GM19193 (cell line): Measurements from ENCODE around the gene MOB3A.

ENCODE experiments used
- POLR2A ChIP-seq: IDR thresholded peaks from 4 replicates; pipeline ENCODE4 v1.6.1; 2011; ENCODE audit not compliant: insufficient read depth, insufficient read length; ENCODE audit errors: extremely low read depth

MOB3A gene

GRCh38 chr19:2050349-2050990, 45.7 kb downstream of the MOB3A start:
- TF ChIP-seq POLR2A = no peak

DNA sequence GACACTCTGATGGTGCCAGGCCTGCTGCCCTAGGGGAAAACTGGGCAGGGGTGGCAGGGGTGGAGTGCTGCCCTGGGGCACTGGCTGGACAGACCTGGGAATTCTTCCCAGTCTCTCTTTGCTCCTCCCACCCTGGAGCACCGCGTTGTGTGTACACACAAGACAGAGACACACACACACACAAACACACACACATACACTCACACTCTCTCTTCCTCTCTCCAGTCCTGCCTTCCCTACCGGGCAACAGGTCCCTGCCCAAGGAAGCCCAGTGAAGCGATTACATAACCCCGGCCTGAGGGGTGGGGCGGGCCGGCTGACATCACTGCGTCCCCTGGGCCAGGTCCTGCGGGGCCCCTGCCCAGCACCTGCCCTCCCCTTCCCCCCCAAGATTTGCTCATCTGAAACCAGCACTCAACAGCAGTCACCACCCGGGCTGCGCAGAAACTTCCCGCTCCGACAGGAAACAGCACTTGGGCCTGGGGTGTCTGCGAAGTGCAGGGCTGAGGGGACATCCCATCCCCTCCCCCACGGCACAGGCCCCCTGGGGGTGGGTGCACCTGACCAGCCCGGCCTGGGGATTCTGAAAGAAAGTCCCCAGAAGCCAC, 46.3 kb downstream of the MOB3A start:
- peak; percentile 53 for TF ChIP-seq POLR2A

DNA sequence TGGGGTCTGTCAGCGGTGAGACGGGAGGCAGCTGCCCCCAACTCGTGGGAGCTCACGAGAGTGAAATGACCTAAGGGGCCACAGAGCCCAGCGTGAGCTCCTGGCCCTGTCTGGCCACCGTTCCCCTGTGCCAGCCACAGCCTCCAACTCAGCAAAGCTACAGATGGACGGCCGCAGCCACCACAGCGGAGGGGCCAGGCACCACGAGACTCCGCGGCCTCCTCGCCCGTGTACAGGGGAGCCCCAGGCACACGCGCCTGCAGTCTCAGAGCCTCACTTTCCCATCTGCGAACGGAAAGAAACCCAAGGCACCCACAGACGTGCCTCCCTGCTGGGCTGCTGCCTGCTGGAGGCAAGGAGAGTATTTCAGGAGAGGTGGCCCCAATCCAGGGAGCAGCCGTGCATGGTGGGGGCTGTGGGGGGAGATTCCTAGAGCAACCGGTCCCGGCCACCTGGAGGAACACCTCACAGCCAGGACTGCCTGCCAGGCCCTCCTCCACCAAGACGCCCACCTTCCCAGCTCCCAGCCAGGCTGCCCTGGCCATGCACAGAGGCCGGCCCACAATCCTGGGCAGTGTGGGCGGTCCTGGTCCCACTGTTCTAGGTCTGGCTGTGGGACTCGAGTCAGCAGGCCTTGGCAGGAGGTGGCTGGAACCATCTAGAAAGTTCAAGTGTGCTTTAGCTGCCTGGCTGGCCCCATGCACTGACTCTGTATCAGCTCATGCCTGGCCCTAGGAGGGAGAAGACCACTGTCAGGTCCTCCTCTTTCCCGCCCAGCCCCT, 47.0 kb downstream of the MOB3A start:
- peak; percentile 38 for TF ChIP-seq POLR2A

DNA sequence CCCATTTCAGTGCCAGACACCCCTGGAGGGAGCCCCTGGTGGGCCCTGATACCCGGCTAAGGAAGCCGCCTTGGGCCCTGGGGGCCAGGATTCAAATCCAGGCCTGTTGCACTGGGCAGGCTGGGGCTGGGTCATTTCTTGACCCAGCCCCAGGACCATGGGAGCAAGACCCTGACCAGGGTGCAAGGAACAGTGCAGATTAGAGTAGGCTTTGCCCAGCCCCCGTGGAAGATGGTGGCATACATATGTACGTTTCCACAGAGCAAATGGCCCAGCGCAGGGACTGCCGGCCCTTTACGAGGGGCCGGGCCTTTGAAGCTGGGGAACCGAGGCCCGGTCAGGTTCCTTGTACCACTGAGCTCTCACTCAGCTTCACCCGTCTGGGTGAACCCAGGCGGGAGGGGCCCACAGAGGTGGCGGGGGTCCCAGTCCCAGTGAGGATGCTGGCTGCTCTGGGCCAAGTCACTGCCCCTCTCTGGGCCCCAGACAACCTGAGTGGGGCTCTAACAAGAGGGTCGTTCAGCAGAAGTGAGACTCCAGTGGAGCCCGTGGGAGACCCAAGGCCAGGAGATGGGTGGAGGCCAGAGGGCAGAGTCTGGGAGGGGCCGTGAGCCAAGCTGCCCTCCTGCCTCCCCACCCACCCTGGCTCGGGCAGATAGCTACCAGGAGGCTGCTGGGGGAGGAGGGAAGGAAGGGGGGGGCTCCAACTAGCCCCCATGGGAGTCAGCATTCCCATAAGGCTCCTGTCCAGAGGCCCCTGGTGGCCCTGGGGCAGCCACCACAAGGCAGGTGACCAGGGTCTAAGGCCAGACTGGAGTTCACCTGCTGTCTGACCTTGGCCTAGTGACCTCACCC, 47.8 kb downstream of the MOB3A start:
- no peak for TF ChIP-seq POLR2A

- peak; percentile 44 for TF ChIP-seq POLR2A
Observed at GRCh38 chr19:2047449-2048103, 48.5 kb downstream of the MOB3A start.

GRCh38 chr19:2047076-2047448, 49.1 kb downstream of the MOB3A start:
- TF ChIP-seq POLR2A = peak; percentile 13

DNA sequence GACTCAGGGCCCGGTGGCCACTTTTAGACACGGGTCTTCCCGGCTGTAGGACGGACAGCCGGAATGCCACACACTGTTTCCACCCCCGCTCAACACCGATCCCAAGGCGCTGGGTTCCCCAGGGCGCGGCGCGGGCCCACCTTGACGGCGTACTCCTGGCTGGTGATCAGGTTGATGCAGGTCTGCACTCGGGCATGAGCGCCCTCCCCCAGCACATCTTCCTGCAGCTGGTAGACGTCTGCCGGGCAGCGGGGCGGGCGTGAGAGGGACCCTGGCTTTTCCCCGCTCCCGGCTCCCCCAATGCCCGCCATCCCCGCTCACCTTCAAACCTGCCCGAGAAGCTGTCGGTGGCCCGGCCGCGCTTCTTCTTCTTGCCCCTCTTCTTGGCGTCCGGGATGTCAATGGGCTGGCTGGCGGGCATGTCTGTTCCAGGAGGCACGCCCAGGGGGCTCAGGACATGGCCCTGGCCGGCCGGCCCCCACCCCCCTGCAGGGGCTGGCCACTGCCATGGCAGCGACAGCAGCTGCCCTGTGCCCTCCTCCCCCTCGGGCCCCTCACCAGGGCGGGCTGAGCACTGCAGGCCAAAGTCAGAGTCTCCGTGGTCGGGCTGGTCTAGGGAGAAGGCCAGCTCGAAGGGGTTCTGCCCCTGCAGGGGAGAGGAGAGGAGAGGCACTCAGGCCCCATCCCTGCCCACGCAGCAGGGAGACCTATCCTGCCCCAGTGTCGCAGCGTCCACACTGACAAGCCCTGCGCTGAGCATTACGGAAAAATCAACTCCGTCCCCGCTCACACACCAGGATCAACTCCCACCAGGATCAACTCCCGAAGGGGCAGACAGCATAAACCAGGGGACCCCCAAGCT, 49.8 kb downstream of the MOB3A start:
- TF ChIP-seq POLR2A = peak; percentile 11

GRCh38 chr19:2045501-2046045, 50.6 kb downstream of the MOB3A start:
- TF ChIP-seq POLR2A = peak; percentile 34

- peak; percentile 19 for TF ChIP-seq POLR2A
Observed at GRCh38 chr19:2044709-2045500, 51.2 kb downstream of the MOB3A start.

DNA sequence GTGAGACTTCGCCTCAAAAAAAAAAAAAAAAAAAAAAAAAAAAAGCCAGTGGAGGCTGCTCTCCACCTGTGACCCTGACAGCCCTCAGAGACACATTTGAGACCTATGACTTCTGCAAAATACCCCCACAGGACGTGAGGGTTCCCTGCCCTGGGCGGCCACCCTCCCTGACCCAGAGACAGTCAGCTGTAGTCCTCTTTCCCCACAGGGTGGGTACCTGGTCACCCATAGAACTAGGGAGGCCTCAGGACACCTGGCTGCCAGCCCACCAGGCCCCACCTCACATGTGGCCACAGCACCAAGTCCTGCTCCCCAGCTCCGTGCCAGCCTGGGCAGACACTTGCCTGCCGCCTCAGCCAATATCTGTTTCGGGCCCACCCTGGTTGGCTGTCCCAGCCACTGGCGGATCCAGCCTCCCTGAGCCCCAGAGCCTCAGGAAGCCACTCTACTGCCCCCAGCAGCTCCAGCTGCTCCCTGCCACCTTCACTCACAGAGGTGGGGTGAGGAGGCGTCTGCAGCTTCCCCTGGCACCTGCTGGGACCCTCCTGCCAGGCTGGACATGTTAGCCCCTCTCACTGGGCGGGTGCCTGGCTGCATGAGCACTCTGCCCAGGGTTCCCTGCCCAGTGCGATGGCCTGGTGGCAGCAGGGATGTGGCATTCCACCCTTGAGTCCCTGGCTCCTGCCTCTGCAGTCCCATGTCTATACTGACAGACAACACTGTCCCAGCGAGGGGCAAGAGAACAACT, 52.0 kb downstream of the MOB3A start:
- peak; percentile 22 for TF ChIP-seq POLR2A

GRCh38 chr19:2043251-2043641, 52.9 kb downstream of the MOB3A start:
- TF ChIP-seq POLR2A = no peak
